Effector CD4-positive, alpha-beta T cell (primary cell): ENCODE data around the gene RABAC1.
A peak's percentile ranks its signal among the peaks of the same experiment; 100 is the strongest.
"Not testable (repeated sequence)": the region's sequence is repeated elsewhere in the genome, so short reads cannot be mapped to it uniquely, and the experiment has no call there.

Experiments
- DNase-seq: peaks from one replicate; pipeline ENCODE4 v3.0.0-alpha.2; 2020

The RABAC1 gene

GRCh38 chr19:41944336-41944735 lies 14.8 kb downstream of the RABAC1 start:
- DNase-seq, result no peak

- no peak for DNase-seq
Observed at GRCh38 chr19:41941410-41942202, 17.5 kb downstream of the RABAC1 start.

- no peak for DNase-seq
Observed at GRCh38 chr19:41940731-41941409, 18.3 kb downstream of the RABAC1 start.

- peak; percentile 49 for DNase-seq
Observed at GRCh38 chr19:41939861-41940730, 19.0 kb downstream of the RABAC1 start.

GRCh38 chr19:41939209-41939608 lies 19.9 kb downstream of the RABAC1 start:
- DNase-seq, result not testable (repeated sequence)

- DNase-seq, result no peak
Observed at GRCh38 chr19:41937525-41938468, 21.3 kb downstream of the RABAC1 start.

- no peak for DNase-seq
Observed at GRCh38 chr19:41936961-41937360, 22.2 kb downstream of the RABAC1 start.

GRCh38 chr19:41936416-41936850 lies 22.7 kb downstream of the RABAC1 start:
- DNase-seq, result peak; percentile 56

- no peak for DNase-seq
Observed at GRCh38 chr19:41935760-41936415, 23.2 kb downstream of the RABAC1 start.

GRCh38 chr19:41934849-41935374 lies 24.2 kb downstream of the RABAC1 start:
- DNase-seq, result peak; percentile 76

- no peak for DNase-seq
Observed at GRCh38 chr19:41933693-41934426, 25.3 kb downstream of the RABAC1 start.

GRCh38 chr19:41932720-41933332 lies 26.3 kb downstream of the RABAC1 start:
- DNase-seq, result no peak

GRCh38 chr19:41932259-41932719 lies 26.8 kb downstream of the RABAC1 start:
- no peak for DNase-seq

GRCh38 chr19:41930926-41931592 lies 28.1 kb downstream of the RABAC1 start:
- no peak for DNase-seq

GRCh38 chr19:41930322-41930722 lies 28.8 kb downstream of the RABAC1 start:
- DNase-seq, result no peak

GRCh38 chr19:41929536-41930071 lies 29.5 kb downstream of the RABAC1 start:
- no peak for DNase-seq

- DNase-seq, result no peak
Observed at GRCh38 chr19:41928754-41929535, 30.2 kb downstream of the RABAC1 start.

- DNase-seq, result no peak
Observed at GRCh38 chr19:41928221-41928683, 30.9 kb downstream of the RABAC1 start, which contains the start of gene ERFL. Gene ERFL, minus strand, starts transcription at chr19:41928449. Its CDS starts 15,530 bp downstream, at chr19:41912919.
